Stimulated activated CD4-positive, alpha-beta T cell treated with anti-CD3 and anti-CD28 coated beads, Interleukin-1b, Interleukin-23, amount 100 ng/mL, for 1 hour (primary cell): ENCODE results near the gene RNF180.
"Not testable (repeated sequence)": the region's sequence is repeated elsewhere in the genome, so short reads cannot be mapped to it uniquely, and the experiment has no call there.

Source experiments
- DNase-seq, 2 donors: peaks; one replicate each; pipeline ENCODE4 v3.0.0-alpha.2; 2020; ENCODE audit warnings: low read depth in 2 of 2

RNF180 gene

DNA sequence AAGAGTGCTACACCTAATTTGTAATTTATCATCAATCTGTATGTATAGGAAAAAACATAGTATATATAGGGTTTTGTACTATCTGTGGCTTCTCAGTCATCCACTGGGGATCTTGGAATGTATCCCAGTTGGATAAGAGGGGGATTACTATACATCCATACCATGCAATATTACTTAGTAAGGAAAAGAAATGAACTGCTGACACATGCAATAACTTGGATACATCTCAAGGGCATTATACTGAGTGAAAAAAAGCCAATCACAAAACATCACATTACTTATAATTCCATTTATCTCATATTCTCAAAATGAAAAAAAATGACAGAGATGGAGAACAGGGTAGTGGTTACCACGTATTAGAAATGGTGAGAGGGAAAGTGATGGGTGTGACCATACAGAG is 231.9 kb downstream of the RNF180 start:
- DNase-seq, result no peak

DNA sequence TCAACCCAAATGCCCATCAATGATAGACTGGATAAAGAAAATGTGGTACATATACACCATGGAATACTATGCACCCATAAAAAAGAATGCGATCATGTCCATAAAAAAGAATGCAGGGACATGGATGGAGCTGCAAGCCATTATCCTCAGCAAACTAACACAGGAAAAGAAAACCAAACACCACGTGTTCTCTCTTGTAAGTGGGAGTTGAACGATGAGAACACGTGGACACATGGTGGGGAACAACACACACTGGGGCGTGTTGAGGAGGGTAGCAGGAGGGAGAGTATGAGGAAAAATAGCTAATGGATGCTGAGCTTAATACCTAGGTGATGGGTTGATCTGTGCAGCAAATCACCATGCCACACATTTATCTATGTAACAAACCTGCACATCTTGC is 233.1 kb downstream of the RNF180 start:
- DNase-seq, result not testable (repeated sequence)

DNA sequence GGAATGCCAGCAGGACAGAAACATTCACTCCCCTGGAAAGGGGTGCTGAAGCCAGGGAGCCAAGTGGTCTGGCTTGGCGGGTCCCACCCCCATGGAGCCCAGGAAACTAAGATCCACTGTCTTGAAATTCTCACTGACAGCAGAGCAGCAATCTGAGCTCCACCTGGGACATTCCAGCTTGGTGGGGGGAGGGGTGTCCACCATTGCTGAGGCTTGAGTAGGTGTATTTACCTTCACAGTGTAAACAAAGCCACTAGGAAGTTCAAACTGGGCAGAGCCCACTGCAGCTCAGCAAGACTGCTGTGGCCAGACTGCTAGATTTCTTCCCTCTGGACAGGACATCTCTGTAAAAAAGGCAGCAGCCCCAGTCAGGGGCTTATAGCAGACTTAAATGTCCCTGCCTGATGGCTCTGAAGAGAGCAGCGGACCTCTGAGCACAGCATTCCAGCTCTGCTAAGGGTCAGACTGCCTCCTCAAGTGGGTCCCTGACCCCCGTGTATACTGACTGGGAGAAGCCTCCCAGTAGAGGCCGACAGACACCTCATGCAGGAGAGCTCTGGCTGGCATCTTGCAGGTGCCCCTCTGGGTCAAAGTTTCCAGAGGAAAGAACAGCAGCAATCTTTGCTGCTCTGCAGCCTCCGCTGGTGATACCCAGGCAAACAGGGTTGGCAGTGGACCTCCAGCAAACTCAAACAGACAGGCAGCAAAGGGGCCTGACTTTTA is 241.6 kb downstream of the RNF180 start:
- DNase-seq, result not testable (repeated sequence)

DNA sequence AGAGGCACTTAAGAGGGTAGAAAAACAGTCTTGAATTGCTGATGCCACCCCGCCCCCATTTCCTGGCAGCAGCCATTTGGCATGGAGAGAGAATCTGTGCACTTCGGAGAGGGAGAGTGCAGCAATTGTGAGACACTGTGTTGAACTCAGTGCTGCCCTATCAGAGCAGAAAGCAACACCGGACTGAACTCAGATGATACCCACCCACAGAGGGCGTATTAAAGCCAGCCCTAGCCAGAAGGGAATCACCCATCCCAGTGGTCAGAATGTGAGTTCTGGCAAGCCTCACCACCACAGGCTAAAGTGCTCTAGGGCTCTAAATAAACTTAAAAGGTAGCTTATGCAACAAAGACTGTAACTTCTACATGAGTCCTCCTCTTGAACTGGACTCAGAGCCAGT is 251.7 kb downstream of the RNF180 start:
- DNase-seq, result no peak

DNA sequence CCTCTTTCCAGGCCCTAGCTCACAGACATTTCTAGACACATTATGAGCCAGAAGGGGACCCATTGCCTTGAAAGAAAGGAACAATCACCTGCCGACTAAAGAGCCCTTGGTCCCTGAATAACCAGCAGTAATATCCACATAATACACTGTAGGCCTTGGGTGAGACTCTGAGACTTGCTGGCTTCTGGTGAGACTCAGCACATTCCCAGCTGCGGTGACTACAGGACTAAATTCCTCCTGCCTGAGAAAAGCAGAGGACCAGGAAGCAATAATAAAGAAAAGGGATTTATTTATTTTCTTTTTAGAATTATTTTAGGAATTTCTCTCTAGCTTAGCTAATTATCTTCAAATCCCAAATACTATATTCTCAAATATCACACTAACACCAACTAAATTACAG is 252.4 kb downstream of the RNF180 start:
- DNase-seq, result no peak
